Measurements from ENCODE around the gene CPEB4. TPM values are rescaled to one million over a fixed set of nuclear protein-coding genes. Genes with fewer than 3 reads are reported as not detected.

The CPEB4 gene
- total and polyA plus RNA-seq, 2 experiments from 2014 or later = 5.9 to 10.2 TPM

DNA sequence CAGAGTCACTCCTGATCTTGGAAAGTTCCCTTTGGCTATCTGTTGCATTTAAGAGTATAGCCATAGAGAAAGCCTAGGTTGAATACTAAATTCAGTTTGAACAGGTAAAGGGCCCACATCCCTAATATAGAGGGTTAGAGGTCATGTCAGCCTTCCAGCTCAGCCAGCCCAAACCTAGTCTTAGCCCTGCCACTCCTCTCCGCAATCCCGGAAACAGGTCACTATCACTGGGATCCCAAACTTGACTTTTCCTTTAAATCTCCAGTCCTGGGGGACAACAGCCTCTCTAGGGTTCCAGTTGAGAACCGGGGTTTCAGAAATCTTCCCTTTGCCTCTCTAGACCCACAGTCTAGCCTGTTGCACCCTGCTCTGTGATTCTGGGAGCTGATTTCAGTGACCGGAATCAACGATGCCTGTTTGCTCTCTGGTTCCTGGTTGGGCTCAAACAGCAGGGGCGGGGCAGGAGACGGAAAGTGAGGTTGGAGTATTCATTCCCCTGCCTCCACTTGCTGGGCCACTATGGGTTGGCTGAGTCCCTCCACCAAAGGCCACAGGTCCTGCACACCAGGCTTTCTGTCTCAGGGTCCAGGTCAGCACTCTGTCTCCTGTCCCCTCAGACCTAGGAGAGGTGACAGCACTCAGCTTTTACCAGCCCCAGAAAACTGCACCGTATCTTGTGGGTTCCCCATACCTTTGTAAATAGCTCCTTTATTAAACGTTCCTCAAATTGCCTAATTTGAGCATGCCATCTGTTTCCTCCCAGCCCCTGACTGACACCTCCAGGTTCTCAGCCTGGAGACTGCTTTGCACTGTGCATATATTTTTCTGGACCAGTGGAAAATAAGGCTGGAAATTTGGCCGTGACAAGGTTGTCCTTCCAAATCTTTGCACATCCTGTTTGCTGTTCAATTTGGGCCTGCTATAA lies 23.8 kb upstream of the CPEB4 start:
- no peak overlapping the region for H3K4me3 Mint-ChIP-seq
- peak; percentile 66 for ATAC-seq

More for the DNA sequence above, 23.8 kb upstream of the CPEB4 start:
- no peaks in the 10 kb centered on the region for H3K9me2 ChIP-seq (ENCODE audit: insufficient read depth)
- no peaks in the 10 kb centered on the region; the same call in 1 of the 3 replicates for H3K36me3 Mint-ChIP-seq (ENCODE audit: low read depth)
- H3K4me3 ChIP-seq = no peak overlapping the region
- peaks cover 28% of the 10 kb centered on the region; the same call in 2 of the 3 replicates for H3K4me1 Mint-ChIP-seq
- H3K27me3 Mint-ChIP-seq (ENCODE audit: insufficient read depth, low read depth, poor library complexity) = peaks cover 9% of the 10 kb centered on the region
- no peaks in the 10 kb centered on the region; the same call in 1 of the 2 replicates for H3K4me1 ChIP-seq (ENCODE audit: insufficient read depth)
- no peak overlapping the region for H3K27ac Mint-ChIP-seq
- no peaks in the 10 kb centered on the region for H3K27me3 ChIP-seq (ENCODE audit: insufficient read depth)
- H3K27ac ChIP-seq (ENCODE audit: low read depth) = no peak overlapping the region
- no peaks in the 10 kb centered on the region for H3F3A ChIP-seq (replicated peaks; ENCODE audit: low read depth)
- TF ChIP-seq, protein P1, sequence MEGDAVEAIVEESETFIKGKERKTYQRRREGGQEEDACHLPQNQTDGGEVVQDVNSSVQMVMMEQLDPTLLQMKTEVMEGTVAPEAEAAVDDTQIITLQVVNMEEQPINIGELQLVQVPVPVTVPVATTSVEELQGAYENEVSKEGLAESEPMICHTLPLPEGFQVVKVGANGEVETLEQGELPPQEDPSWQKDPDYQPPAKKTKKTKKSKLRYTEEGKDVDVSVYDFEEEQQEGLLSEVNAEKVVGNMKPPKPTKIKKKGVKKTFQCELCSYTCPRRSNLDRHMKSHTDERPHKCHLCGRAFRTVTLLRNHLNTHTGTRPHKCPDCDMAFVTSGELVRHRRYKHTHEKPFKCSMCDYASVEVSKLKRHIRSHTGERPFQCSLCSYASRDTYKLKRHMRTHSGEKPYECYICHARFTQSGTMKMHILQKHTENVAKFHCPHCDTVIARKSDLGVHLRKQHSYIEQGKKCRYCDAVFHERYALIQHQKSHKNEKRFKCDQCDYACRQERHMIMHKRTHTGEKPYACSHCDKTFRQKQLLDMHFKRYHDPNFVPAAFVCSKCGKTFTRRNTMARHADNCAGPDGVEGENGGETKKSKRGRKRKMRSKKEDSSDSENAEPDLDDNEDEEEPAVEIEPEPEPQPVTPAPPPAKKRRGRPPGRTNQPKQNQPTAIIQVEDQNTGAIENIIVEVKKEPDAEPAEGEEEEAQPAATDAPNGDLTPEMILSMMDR (conservative IDR thresholded peaks at IDR 0.05; ENCODE audit: low read depth in 2 of 2) = no peak
- TF ChIP-seq POLR2AphosphoS5 (IDR thresholded peaks at IDR 0.05; ENCODE audit: low read depth) (no peak), EZH2 (IDR thresholded peaks at IDR 0.05; ENCODE audit: low read depth, unreplicated experiment) (no peak), JUNB (IDR thresholded peaks at IDR 0.05; ENCODE audit: unreplicated experiment) (no peak), NANOG (IDR thresholded peaks at IDR 0.05; ENCODE audit: borderline replicate concordance) (no peak), EZH2phosphoT487 (IDR thresholded peaks at IDR 0.05; ENCODE audit: unreplicated experiment) (no peak), ZNF114 (CRISPR knock-in tag; IDR thresholded peaks at IDR 0.05) (no peak), ZNF331 (CRISPR knock-in tag; IDR thresholded peaks at IDR 0.05; ENCODE audit: low read depth) (no peak), STAT1 (IDR thresholded peaks at IDR 0.05; ENCODE audit: unreplicated experiment) (no peak)
- TF ChIP-seq, protein P2, sequence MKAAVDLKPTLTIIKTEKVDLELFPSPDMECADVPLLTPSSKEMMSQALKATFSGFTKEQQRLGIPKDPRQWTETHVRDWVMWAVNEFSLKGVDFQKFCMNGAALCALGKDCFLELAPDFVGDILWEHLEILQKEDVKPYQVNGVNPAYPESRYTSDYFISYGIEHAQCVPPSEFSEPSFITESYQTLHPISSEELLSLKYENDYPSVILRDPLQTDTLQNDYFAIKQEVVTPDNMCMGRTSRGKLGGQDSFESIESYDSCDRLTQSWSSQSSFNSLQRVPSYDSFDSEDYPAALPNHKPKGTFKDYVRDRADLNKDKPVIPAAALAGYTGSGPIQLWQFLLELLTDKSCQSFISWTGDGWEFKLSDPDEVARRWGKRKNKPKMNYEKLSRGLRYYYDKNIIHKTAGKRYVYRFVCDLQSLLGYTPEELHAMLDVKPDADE (IDR thresholded peaks at IDR 0.05) = no peak
- TF ChIP-seq, protein P3, sequence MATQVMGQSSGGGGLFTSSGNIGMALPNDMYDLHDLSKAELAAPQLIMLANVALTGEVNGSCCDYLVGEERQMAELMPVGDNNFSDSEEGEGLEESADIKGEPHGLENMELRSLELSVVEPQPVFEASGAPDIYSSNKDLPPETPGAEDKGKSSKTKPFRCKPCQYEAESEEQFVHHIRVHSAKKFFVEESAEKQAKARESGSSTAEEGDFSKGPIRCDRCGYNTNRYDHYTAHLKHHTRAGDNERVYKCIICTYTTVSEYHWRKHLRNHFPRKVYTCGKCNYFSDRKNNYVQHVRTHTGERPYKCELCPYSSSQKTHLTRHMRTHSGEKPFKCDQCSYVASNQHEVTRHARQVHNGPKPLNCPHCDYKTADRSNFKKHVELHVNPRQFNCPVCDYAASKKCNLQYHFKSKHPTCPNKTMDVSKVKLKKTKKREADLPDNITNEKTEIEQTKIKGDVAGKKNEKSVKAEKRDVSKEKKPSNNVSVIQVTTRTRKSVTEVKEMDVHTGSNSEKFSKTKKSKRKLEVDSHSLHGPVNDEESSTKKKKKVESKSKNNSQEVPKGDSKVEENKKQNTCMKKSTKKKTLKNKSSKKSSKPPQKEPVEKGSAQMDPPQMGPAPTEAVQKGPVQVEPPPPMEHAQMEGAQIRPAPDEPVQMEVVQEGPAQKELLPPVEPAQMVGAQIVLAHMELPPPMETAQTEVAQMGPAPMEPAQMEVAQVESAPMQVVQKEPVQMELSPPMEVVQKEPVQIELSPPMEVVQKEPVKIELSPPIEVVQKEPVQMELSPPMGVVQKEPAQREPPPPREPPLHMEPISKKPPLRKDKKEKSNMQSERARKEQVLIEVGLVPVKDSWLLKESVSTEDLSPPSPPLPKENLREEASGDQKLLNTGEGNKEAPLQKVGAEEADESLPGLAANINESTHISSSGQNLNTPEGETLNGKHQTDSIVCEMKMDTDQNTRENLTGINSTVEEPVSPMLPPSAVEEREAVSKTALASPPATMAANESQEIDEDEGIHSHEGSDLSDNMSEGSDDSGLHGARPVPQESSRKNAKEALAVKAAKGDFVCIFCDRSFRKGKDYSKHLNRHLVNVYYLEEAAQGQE (IDR thresholded peaks at IDR 0.05; ENCODE audit: unreplicated experiment) = no peak
- TF ChIP-seq, protein P4, sequence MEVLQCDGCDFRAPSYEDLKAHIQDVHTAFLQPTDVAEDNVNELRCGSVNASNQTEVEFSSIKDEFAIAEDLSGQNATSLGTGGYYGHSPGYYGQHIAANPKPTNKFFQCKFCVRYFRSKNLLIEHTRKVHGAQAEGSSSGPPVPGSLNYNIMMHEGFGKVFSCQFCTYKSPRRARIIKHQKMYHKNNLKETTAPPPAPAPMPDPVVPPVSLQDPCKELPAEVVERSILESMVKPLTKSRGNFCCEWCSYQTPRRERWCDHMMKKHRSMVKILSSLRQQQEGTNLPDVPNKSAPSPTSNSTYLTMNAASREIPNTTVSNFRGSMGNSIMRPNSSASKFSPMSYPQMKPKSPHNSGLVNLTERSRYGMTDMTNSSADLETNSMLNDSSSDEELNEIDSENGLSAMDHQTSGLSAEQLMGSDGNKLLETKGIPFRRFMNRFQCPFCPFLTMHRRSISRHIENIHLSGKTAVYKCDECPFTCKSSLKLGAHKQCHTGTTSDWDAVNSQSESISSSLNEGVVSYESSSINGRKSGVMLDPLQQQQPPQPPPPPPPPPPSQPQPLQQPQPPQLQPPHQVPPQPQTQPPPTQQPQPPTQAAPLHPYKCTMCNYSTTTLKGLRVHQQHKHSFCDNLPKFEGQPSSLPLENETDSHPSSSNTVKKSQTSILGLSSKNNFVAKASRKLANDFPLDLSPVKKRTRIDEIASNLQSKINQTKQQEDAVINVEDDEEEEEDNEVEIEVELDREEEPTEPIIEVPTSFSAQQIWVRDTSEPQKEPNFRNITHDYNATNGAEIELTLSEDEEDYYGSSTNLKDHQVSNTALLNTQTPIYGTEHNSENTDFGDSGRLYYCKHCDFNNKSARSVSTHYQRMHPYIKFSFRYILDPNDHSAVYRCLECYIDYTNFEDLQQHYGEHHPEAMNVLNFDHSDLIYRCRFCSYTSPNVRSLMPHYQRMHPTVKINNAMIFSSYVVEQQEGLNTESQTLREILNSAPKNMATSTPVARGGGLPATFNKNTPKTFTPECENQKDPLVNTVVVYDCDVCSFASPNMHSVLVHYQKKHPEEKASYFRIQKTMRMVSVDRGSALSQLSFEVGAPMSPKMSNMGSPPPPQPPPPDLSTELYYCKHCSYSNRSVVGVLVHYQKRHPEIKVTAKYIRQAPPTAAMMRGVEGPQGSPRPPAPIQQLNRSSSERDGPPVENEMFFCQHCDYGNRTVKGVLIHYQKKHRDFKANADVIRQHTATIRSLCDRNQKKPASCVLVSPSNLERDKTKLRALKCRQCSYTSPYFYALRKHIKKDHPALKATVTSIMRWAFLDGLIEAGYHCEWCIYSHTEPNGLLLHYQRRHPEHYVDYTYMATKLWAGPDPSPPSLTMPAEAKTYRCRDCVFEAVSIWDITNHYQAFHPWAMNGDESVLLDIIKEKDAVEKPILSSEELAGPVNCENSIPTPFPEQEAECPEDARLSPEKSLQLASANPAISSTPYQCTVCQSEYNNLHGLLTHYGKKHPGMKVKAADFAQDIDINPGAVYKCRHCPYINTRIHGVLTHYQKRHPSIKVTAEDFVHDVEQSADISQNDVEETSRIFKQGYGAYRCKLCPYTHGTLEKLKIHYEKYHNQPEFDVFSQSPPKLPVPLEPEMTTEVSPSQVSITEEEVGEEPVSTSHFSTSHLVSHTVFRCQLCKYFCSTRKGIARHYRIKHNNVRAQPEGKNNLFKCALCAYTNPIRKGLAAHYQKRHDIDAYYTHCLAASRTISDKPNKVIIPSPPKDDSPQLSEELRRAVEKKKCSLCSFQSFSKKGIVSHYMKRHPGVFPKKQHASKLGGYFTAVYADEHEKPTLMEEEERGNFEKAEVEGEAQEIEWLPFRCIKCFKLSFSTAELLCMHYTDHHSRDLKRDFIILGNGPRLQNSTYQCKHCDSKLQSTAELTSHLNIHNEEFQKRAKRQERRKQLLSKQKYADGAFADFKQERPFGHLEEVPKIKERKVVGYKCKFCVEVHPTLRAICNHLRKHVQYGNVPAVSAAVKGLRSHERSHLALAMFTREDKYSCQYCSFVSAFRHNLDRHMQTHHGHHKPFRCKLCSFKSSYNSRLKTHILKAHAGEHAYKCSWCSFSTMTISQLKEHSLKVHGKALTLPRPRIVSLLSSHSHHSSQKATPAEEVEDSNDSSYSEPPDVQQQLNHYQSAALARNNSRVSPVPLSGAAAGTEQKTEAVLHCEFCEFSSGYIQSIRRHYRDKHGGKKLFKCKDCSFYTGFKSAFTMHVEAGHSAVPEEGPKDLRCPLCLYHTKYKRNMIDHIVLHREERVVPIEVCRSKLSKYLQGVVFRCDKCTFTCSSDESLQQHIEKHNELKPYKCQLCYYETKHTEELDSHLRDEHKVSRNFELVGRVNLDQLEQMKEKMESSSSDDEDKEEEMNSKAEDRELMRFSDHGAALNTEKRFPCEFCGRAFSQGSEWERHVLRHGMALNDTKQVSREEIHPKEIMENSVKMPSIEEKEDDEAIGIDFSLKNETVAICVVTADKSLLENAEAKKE (CRISPR knock-in tag; IDR thresholded peaks at IDR 0.05) = no peak
- H4K20me1 ChIP-seq (replicated peaks; ENCODE audit: insufficient read depth) = no peaks in the 10 kb centered on the region
- no peak for DNase-seq (ENCODE audit: low spot score)
- no peaks in the 10 kb centered on the region for H3K79me2 ChIP-seq (replicated peaks; ENCODE audit: insufficient read depth)
- H2AFZ ChIP-seq = peak overlapping the region; percentile 94
- peaks cover 4% of the 10 kb centered on the region; the same call in 1 of the 3 replicates for H3K9me3 Mint-ChIP-seq
- H3K36me3 ChIP-seq (ENCODE audit: insufficient read depth) = no peaks in the 10 kb centered on the region
- H3K4me2 ChIP-seq = no peak overlapping the region
